Measurements from ENCODE around the gene TCL1B. TPM values are rescaled to one million over a fixed set of nuclear protein-coding genes. Genes with fewer than 3 reads are reported as not detected.

TCL1B gene
- total and polyA plus RNA-seq, 4 donors: 0.19 TPM; not detected in 3

GRCh38 chr14:95710106-95710505 is 23.9 kb downstream of the TCL1B start:
- WGBS: 82% methylated on average over 17 of the region's 17 CpGs
- H3K4me3 ChIP-seq (ENCODE audit: low read depth in 1 of 3, low read length in 3 of 3): no peak overlapping the region
- peaks cover 0 to 2% (median 0%) of the 10 kb centered on the region in 4 donors for H3K9me3 ChIP-seq (ENCODE audit: control insufficient read depth in 4 of 4, low read length in 3 of 4)
- H3K36me3 ChIP-seq (ENCODE audit: control insufficient read depth in 4 of 4, insufficient read depth in 3 of 4, low read depth in 1 of 4, low read length in 3 of 4): no peaks in the 10 kb centered on the region
- TF ChIP-seq HNF4G (IDR thresholded peaks at IDR 0.05) (no peak), YY1 (IDR thresholded peaks at IDR 0.05) (no peak), JUND (IDR thresholded peaks at IDR 0.05) (no peak), HNF4A (conservative IDR thresholded peaks at IDR 0.05) (no peak), FOXA2 (IDR thresholded peaks at IDR 0.05) (no peak), SP1 (IDR thresholded peaks at IDR 0.05) (no peak), GABPA (IDR thresholded peaks at IDR 0.05 in 1 of 2, conservative IDR thresholded peaks at IDR 0.05 in 1 of 2) (no peak), MAX (IDR thresholded peaks at IDR 0.05) (no peak), EGR1 (IDR thresholded peaks at IDR 0.05; ENCODE audit: low read depth in 2 of 2) (no peak), RAD21 (IDR thresholded peaks at IDR 0.05) (no peak), NR2F2 (IDR thresholded peaks at IDR 0.05) (no peak), TAF1 (conservative IDR thresholded peaks at IDR 0.05) (no peak), ATF3 (IDR thresholded peaks at IDR 0.05) (no peak), RXRA (IDR thresholded peaks at IDR 0.05) (no peak), REST (IDR thresholded peaks at IDR 0.05) (no peak), FOXA1 (IDR thresholded peaks at IDR 0.05) (no peak)
- TF ChIP-seq, protein P1, sequence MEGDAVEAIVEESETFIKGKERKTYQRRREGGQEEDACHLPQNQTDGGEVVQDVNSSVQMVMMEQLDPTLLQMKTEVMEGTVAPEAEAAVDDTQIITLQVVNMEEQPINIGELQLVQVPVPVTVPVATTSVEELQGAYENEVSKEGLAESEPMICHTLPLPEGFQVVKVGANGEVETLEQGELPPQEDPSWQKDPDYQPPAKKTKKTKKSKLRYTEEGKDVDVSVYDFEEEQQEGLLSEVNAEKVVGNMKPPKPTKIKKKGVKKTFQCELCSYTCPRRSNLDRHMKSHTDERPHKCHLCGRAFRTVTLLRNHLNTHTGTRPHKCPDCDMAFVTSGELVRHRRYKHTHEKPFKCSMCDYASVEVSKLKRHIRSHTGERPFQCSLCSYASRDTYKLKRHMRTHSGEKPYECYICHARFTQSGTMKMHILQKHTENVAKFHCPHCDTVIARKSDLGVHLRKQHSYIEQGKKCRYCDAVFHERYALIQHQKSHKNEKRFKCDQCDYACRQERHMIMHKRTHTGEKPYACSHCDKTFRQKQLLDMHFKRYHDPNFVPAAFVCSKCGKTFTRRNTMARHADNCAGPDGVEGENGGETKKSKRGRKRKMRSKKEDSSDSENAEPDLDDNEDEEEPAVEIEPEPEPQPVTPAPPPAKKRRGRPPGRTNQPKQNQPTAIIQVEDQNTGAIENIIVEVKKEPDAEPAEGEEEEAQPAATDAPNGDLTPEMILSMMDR (IDR thresholded peaks at IDR 0.05; ENCODE audit: low read depth, low read length, missing input control): no peak
- TF ChIP-seq, protein P2, sequence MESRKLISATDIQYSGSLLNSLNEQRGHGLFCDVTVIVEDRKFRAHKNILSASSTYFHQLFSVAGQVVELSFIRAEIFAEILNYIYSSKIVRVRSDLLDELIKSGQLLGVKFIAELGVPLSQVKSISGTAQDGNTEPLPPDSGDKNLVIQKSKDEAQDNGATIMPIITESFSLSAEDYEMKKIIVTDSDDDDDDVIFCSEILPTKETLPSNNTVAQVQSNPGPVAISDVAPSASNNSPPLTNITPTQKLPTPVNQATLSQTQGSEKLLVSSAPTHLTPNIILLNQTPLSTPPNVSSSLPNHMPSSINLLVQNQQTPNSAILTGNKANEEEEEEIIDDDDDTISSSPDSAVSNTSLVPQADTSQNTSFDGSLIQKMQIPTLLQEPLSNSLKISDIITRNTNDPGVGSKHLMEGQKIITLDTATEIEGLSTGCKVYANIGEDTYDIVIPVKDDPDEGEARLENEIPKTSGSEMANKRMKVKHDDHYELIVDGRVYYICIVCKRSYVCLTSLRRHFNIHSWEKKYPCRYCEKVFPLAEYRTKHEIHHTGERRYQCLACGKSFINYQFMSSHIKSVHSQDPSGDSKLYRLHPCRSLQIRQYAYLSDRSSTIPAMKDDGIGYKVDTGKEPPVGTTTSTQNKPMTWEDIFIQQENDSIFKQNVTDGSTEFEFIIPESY (IDR thresholded peaks at IDR 0.05): no peak
- no peak for DNase-seq (ENCODE audit: low spot score)
- H3K9ac ChIP-seq (ENCODE audit: low read depth in 1 of 2, low read length in 2 of 2): no peak overlapping the region
- H3K27me3 ChIP-seq (ENCODE audit: control insufficient read depth in 4 of 4, insufficient read depth in 4 of 4, low read length in 3 of 4): peaks cover 0 to 15% (median 3%) of the 10 kb centered on the region in 4 donors
- no peak overlapping the region for H3K27ac ChIP-seq (ENCODE audit: low read depth in 1 of 2, low read length in 2 of 2)
- H3K4me1 ChIP-seq (ENCODE audit: control insufficient read depth in 4 of 4, insufficient read depth in 4 of 4, low read length in 3 of 4): no peaks in the 10 kb centered on the region

All from liver (tissue), 9 donors.